Endothelial cell of umbilical vein (primary cell): ENCODE results near the gene CDH23.

Experiments used
- MYC ChIP-seq: IDR thresholded peaks from one replicate; pipeline ENCODE4 v1.6.1; 2011; ENCODE audit warnings: mild to moderate bottlenecking, low read depth, low read length
- POLR2A ChIP-seq: IDR thresholded peaks from 2 replicates; pipeline ENCODE4 v1.6.1; 2012; ENCODE audit warnings: low read depth, mild to moderate bottlenecking, control low read depth, low read length
- TF ChIP-seq, protein P1 (sequence below), 2 donors: IDR thresholded peaks; 1 replicate in 1 of 2; 2 replicates in 1 of 2; pipeline ENCODE4 v1.5.1; 2011; ENCODE audit warnings: low read length in 2 of 2, mild to moderate bottlenecking in 2 of 2, moderate library complexity in 2 of 2, control low read depth in 1 of 2, inconsistent platforms in 1 of 2, low read depth in 1 of 2; ENCODE audit not compliant: insufficient read depth in 1 of 2; ENCODE audit errors: extremely low read depth in 1 of 2
- TF ChIP-seq, protein P2 (sequence below): IDR thresholded peaks from 2 replicates; pipeline ENCODE4 v1.6.1; 2011; ENCODE audit not compliant: insufficient read depth, insufficient read length

DNA sequence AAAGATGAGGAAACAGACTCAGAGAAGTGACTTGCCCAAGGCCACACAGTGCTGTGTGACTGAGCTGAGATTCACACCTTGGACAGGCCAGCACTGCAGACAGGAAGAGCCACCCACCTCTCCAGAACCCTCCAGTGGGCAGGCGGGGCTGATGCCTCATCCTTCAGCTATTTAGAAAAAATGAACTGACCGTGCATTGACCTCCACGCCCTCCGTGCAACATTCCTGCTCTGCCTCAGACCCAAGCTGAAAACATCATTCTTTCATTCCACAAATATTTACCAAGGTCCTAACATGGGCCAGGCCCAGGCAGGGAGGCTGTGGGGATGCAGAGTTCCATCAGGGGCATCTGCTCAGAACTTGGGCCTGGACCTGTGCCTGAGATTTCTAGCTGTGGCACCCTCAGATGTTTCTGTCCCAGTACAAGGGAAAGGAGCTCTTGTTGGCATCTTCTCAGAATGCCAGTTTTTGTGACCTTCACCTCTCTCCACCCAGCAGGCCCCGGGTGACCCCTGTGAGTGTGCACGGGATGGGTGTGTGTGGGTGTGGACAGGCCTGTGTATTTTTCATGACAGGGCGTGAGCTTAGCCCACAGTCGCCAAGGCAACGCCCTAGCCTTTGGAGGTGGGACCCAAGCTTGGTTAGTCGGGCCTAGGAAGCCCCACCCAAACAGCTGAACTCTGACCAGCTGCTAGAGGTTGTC, 370.1 kb downstream of the CDH23 start:
- TF ChIP-seq, protein P1, sequence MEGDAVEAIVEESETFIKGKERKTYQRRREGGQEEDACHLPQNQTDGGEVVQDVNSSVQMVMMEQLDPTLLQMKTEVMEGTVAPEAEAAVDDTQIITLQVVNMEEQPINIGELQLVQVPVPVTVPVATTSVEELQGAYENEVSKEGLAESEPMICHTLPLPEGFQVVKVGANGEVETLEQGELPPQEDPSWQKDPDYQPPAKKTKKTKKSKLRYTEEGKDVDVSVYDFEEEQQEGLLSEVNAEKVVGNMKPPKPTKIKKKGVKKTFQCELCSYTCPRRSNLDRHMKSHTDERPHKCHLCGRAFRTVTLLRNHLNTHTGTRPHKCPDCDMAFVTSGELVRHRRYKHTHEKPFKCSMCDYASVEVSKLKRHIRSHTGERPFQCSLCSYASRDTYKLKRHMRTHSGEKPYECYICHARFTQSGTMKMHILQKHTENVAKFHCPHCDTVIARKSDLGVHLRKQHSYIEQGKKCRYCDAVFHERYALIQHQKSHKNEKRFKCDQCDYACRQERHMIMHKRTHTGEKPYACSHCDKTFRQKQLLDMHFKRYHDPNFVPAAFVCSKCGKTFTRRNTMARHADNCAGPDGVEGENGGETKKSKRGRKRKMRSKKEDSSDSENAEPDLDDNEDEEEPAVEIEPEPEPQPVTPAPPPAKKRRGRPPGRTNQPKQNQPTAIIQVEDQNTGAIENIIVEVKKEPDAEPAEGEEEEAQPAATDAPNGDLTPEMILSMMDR (IDR thresholded peaks at IDR 0.05; ENCODE audit: extremely low read depth in 1 of 2, insufficient read depth in 1 of 2, low read depth in 1 of 2, low read length in 2 of 2): no peak
- TF ChIP-seq POLR2A (no peak), MYC (no peak)
- TF ChIP-seq, protein P2, sequence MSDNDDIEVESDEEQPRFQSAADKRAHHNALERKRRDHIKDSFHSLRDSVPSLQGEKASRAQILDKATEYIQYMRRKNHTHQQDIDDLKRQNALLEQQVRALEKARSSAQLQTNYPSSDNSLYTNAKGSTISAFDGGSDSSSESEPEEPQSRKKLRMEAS: no peak
